GM18499 (cell line): ENCODE results near the gene SMPX.
"Not testable (repeated sequence)": the region's sequence is repeated elsewhere in the genome, so short reads cannot be mapped to it uniquely, and the experiment has no call there.

Experiments
- ATAC-seq: cut with Tn5 transposase; IDR thresholded peaks from one replicate; pipeline ENCODE4 v1.9.1; 2021; ENCODE audit warnings: moderate number of reproducible peaks; ENCODE audit not compliant: insufficient read depth, unreplicated experiment

Gene SMPX

GRCh38 chrX:21757960-21758359, at the start of gene SMPX:
TSS of gene SMPX (minus strand) at chrX:21758116. CDS start at chrX:21754290, 3,826 bp downstream.
- ATAC-seq, result no peak

- no peak for ATAC-seq
These were observed 48.8 kb upstream of the SMPX start for GRCh38 chrX:21806691-21807090.

GRCh38 chrX:21802839-21803238, 44.9 kb upstream of the SMPX start:
- ATAC-seq, result no peak

GRCh38 chrX:21802054-21802670, 44.2 kb upstream of the SMPX start:
- ATAC-seq, result no peak

- no peak for ATAC-seq
These were observed 42.4 kb upstream of the SMPX start for GRCh38 chrX:21800344-21800770.

- no peak for ATAC-seq
These were observed 41.9 kb upstream of the SMPX start for GRCh38 chrX:21799767-21800166.

- ATAC-seq, result no peak
These were observed 40.8 kb upstream of the SMPX start for GRCh38 chrX:21798677-21799219.

GRCh38 chrX:21781976-21782375, 24.1 kb upstream of the SMPX start:
- ATAC-seq, result no peak

- ATAC-seq, result no peak
These were observed 23.6 kb upstream of the SMPX start for GRCh38 chrX:21781525-21781924.

GRCh38 chrX:21779095-21779494, 21.2 kb upstream of the SMPX start:
- no peak for ATAC-seq

GRCh38 chrX:21778236-21778635, 20.3 kb upstream of the SMPX start:
- no peak for ATAC-seq

GRCh38 chrX:21775128-21775527, 17.2 kb upstream of the SMPX start:
- ATAC-seq, result not testable (repeated sequence)

GRCh38 chrX:21773036-21773435, 15.1 kb upstream of the SMPX start:
- ATAC-seq, result not testable (repeated sequence)

GRCh38 chrX:21770631-21771321, 12.9 kb upstream of the SMPX start:
- ATAC-seq, result no peak

GRCh38 chrX:21766101-21766500, 8.2 kb upstream of the SMPX start:
- no peak for ATAC-seq

GRCh38 chrX:21764008-21764407, 6.1 kb upstream of the SMPX start:
- ATAC-seq, result no peak

GRCh38 chrX:21758488-21758887, 572 bp upstream of the SMPX start:
- no peak for ATAC-seq

- no peak for ATAC-seq
These were observed 959 bp downstream of the SMPX start for GRCh38 chrX:21756785-21757529.

GRCh38 chrX:21749924-21750323, 8.0 kb downstream of the SMPX start:
- no peak for ATAC-seq

GRCh38 chrX:21748235-21748634, 9.7 kb downstream of the SMPX start:
- no peak for ATAC-seq

- ATAC-seq, result no peak
These were observed 10.4 kb downstream of the SMPX start for GRCh38 chrX:21747558-21747957.
